HEK293 (cell line): ENCODE results near the gene ZNF486.
"Not testable (repeated sequence)": the region's sequence is repeated elsewhere in the genome, so short reads cannot be mapped to it uniquely, and the experiment has no call there.

Experiments used
- CTCF ChIA-PET: fragments of 350-600 bp; formaldehyde crosslinking; extraction: SDS; loops from one replicate; lab custom pipeline; 2021; ENCODE audit warnings: antibody characterized with exemption; lab: Yijun Ruan, JAX
- POLR2A ChIA-PET: fragments of 300-600 bp; formaldehyde crosslinking; extraction: SDS; loops from one replicate; lab custom pipeline; 2020; ENCODE audit warnings: antibody characterized with exemption, inconsistent platforms; lab: Yijun Ruan, JAX
- H3K27ac ChIP-seq: fragments of 200-500 bp; sonication (Bioruptor generic); 2 replicates; pipeline ENCODE4 v1.5.1; 2014; ENCODE audit warnings: low read depth, low read length, control low read depth, inconsistent platforms; ENCODE audit errors: extremely low read depth
- H3K36me3 ChIP-seq, 2 experiments: fragments of 200-500 bp in 1 of 2; sonication (Bioruptor generic) in 1 of 2; 1 replicate in 1 of 2; 2 replicates in 1 of 2; pipeline ENCODE4 v1.5.1; 2014 to 2017; ENCODE audit warnings: inconsistent platforms in 2 of 2, low read length in 2 of 2; ENCODE audit not compliant: control insufficient read depth in 2 of 2, insufficient read depth in 1 of 2
- H3K4me1 ChIP-seq: fragments of 200-500 bp; sonication (Bioruptor generic); 2 replicates; pipeline ENCODE4 v1.5.1; 2014; ENCODE audit warnings: mild to moderate bottlenecking, low read length, inconsistent platforms; ENCODE audit not compliant: control insufficient read depth, insufficient read depth
- H3K4me3 ChIP-seq: 2 replicates; pipeline ENCODE4 v1.5.1; 2011; ENCODE audit warnings: low read depth, mild to moderate bottlenecking, control low read depth, low read length, moderate library complexity
- H3K9me3 ChIP-seq: fragments of 200-500 bp; sonication (Bioruptor generic); 2 replicates; pipeline ENCODE4 v1.5.1; 2014; ENCODE audit warnings: low read depth, low read length, inconsistent platforms; ENCODE audit not compliant: control insufficient read depth, insufficient read depth
- BCL6B ChIP-seq: fragments of 450-650 bp; formaldehyde crosslinking; IDR thresholded peaks from 2 replicates; pipeline ENCODE4 v1.5.1; 2017; ENCODE audit warnings: missing biosample characterization, missing genetic modification characterization
- GFI1B ChIP-seq: fragments of 450-650 bp; formaldehyde crosslinking; IDR thresholded peaks from 2 replicates; pipeline ENCODE4 v1.5.1; 2016; ENCODE audit warnings: missing biosample characterization, missing genetic modification characterization
- HOXD13 ChIP-seq: sonication (generic); formaldehyde crosslinking; IDR thresholded peaks from 2 replicates; pipeline ENCODE4 v1.8.0; 2022; ENCODE audit warnings: missing genetic modification reagents, borderline replicate concordance
- OVOL3 ChIP-seq: fragments of 450-650 bp; formaldehyde crosslinking; IDR thresholded peaks from 2 replicates; pipeline ENCODE4 v1.5.1; 2016; ENCODE audit warnings: missing biosample characterization, missing genetic modification characterization
- SP2 ChIP-seq: fragments of 450-650 bp; formaldehyde crosslinking; IDR thresholded peaks from 2 replicates; pipeline ENCODE4 v1.5.1; 2016; ENCODE audit warnings: missing biosample characterization, missing genetic modification characterization
- SP7 ChIP-seq: fragments of 450-650 bp; formaldehyde crosslinking; IDR thresholded peaks from 2 replicates; pipeline ENCODE4 v1.5.1; 2016; ENCODE audit warnings: missing biosample characterization, missing genetic modification characterization
- TCF7L2 ChIP-seq: IDR thresholded peaks from 2 replicates; pipeline ENCODE4 v1.6.1; 2011; ENCODE audit warnings: low read depth, mild to moderate bottlenecking, inconsistent platforms, low read length, moderate library complexity, borderline replicate concordance
- YY1 ChIP-seq: fragments of 450-650 bp; formaldehyde crosslinking; IDR thresholded peaks from 2 replicates; pipeline ENCODE4 v1.5.1; 2018; ENCODE audit warnings: missing biosample characterization, missing genetic modification characterization
- ZBTB10 ChIP-seq: fragments of 450-650 bp; formaldehyde crosslinking; IDR thresholded peaks from 2 replicates; pipeline ENCODE4 v1.5.1; 2016; ENCODE audit warnings: missing biosample characterization, missing genetic modification characterization
- ZBTB17 ChIP-seq: fragments of 450-650 bp; formaldehyde crosslinking; IDR thresholded peaks from 2 replicates; pipeline ENCODE4 v1.5.1; 2016; ENCODE audit warnings: missing biosample characterization, missing genetic modification characterization
- ZBTB49 ChIP-seq: fragments of 450-650 bp; formaldehyde crosslinking; IDR thresholded peaks from 2 replicates; pipeline ENCODE4 v1.5.1; 2016; ENCODE audit warnings: missing biosample characterization, missing genetic modification characterization, low read depth
- ZNF112 ChIP-seq: fragments of 450-650 bp; formaldehyde crosslinking; IDR thresholded peaks from 2 replicates; pipeline ENCODE4 v1.5.0; 2017; ENCODE audit warnings: missing biosample characterization, missing genetic modification characterization
- ZNF132 ChIP-seq: fragments of 450-650 bp; formaldehyde crosslinking; IDR thresholded peaks from 2 replicates; pipeline ENCODE4 v1.5.1; 2017; ENCODE audit warnings: missing biosample characterization, missing genetic modification characterization, borderline replicate concordance
- ZNF341 ChIP-seq: fragments of 450-650 bp; formaldehyde crosslinking; IDR thresholded peaks from 2 replicates; pipeline ENCODE4; 2016; ENCODE audit warnings: low read depth, missing biosample characterization, missing genetic modification characterization
- ZNF426 ChIP-seq: fragments of 450-650 bp; formaldehyde crosslinking; IDR thresholded peaks from 2 replicates; pipeline ENCODE4 v1.5.1; 2017; ENCODE audit warnings: missing biosample characterization, missing genetic modification characterization, mild to moderate bottlenecking, inconsistent platforms, moderate library complexity
- ZNF513 ChIP-seq: fragments of 450-650 bp; IDR thresholded peaks from 2 replicates; pipeline ENCODE4 v1.5.1; 2018; ENCODE audit warnings: missing biosample characterization, missing genetic modification characterization
- ZNF560 ChIP-seq: fragments of 450-650 bp; formaldehyde crosslinking; IDR thresholded peaks from 2 replicates; pipeline ENCODE4 v1.5.1; 2017; ENCODE audit warnings: missing biosample characterization, missing genetic modification characterization, borderline replicate concordance
- ZNF596 ChIP-seq: fragments of 450-650 bp; IDR thresholded peaks from 2 replicates; pipeline ENCODE4 v1.5.0; 2018; ENCODE audit warnings: missing biosample characterization, mild to moderate bottlenecking, missing genetic modification characterization, moderate library complexity
- ZNF76 ChIP-seq: fragments of 450-650 bp; formaldehyde crosslinking; IDR thresholded peaks from 2 replicates; pipeline ENCODE4; 2016; ENCODE audit warnings: low read depth, missing biosample characterization, missing genetic modification characterization, borderline replicate concordance

The ZNF486 gene

GRCh38 chr19:20209051-20209450, 42.0 kb downstream of the ZNF486 start:
- H3K9me3 ChIP-seq: no peaks in the 10 kb centered on the region
- no peak overlapping the region for H3K27ac ChIP-seq
- H3K4me3 ChIP-seq: no peak overlapping the region
- TF ChIP-seq HOXD13 (CRISPR knock-in tag) (no peak), TCF7L2 (no peak), ZNF341 (no peak), ZBTB49 (tag by site-specific recombination) (no peak), SP2 (tag by site-specific recombination) (no peak), OVOL3 (tag by site-specific recombination) (no peak)
- no peaks in the 10 kb centered on the region for H3K36me3 ChIP-seq
- CTCF ChIA-PET: no interaction called here
- H3K4me1 ChIP-seq: no peaks in the 10 kb centered on the region
- POLR2A ChIA-PET: no interaction called here

- H3K4me3 ChIP-seq, H3K9me3 ChIP-seq, H3K27ac ChIP-seq, POLR2A ChIA-PET, CTCF ChIA-PET, H3K36me3 ChIP-seq, H3K4me1 ChIP-seq: not testable (repeated sequence)
Observed at GRCh38 chr19:20214366-20214765, 47.4 kb downstream of the ZNF486 start.

GRCh38 chr19:20221605-20222004, 54.6 kb downstream of the ZNF486 start:
- H3K36me3 ChIP-seq, POLR2A ChIA-PET, H3K4me3 ChIP-seq, H3K27ac ChIP-seq, H3K9me3 ChIP-seq, H3K4me1 ChIP-seq, CTCF ChIA-PET: not testable (repeated sequence)

- ChIA-PET POLR2A (no interaction called here), CTCF (interaction anchor here (0.8 kb wide), 1 partner anchor 36 kb away, joined by 3 read pairs; no protein-coding TSS in a partner anchor)
- TF ChIP-seq ZNF513 (tag by site-specific recombination): no peak
- TF ChIP-seq ZNF132: no peak
- no peak for TF ChIP-seq ZNF596 (tag by site-specific recombination)
- no peak for TF ChIP-seq ZNF426 (tag by site-specific recombination)
- no peak for TF ChIP-seq YY1 (tag by site-specific recombination)
- TF ChIP-seq ZBTB17 (tag by site-specific recombination): no peak
- no peak for TF ChIP-seq BCL6B (tag by site-specific recombination)
- no peak for TF ChIP-seq GFI1B
- TF ChIP-seq ZNF112 (tag by site-specific recombination): no peak
- no peak for TF ChIP-seq ZNF560
- no peak for TF ChIP-seq SP7 (tag by site-specific recombination)
- no peak for TF ChIP-seq ZNF76 (tag by site-specific recombination)
- no peak for TF ChIP-seq ZBTB10
- Histone ChIP-seq H3K27ac (no peak overlapping the region), H3K9me3 (no peaks in the 10 kb centered on the region), H3K4me1 (no peaks in the 10 kb centered on the region), H3K4me3 (no peak overlapping the region), H3K36me3 (no peaks in the 10 kb centered on the region)
Observed at GRCh38 chr19:20233105-20233504, 66.1 kb downstream of the ZNF486 start.
